HUDEP-2 (cell line): Measurements from ENCODE around the gene CCDC34.
"Not testable (repeated sequence)": the region's sequence is repeated elsewhere in the genome, so short reads cannot be mapped to it uniquely, and the experiment has no call there.

ENCODE experiments used
- DNase-seq, 76 experiments: peaks; one replicate each; lab custom pipeline; 2025; ENCODE audit not compliant: unreplicated experiment in 76 of 76; lab: John Stamatoyannopoulos, UW

Gene CCDC34

DNA sequence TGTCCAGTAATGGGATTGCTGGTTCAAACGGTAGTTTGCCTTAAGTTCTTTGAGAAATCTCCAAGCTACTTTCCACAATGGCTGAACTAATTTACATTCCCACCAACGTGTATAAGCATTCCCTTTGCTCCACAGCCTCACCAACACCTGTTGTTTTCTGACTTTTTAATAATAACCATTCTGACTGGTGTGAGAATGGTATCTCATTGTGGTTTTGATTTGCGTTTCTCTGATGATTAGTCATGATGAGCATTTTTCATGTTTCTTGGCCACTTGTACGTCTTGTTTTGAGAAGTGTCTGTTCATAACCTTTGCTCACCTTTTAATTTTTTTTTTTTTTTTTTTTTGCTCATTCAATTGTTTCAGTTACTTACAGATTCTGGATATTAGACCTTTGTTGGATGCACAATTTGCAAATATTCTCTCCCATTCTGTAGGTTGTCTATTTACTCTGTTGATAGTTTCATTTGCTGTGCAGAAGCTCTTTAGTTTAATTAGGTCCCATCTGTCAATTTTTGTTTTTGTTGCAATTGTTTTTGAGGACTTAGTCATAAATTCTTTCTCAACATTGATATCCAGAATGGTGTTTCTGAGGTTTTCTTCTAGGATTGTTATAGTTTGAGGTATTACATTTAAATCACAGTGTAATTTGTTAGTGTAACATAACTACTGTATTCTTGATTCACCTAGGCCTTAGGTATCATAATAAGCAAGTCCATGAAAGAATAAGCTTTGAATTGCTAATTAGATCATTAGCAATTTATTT lies 33.0 kb downstream of the CCDC34 start:
- DNase-seq, result no peak

GRCh38 chr11:27328614-27329013 lies 34.4 kb downstream of the CCDC34 start:
- DNase-seq, result no peak

DNA sequence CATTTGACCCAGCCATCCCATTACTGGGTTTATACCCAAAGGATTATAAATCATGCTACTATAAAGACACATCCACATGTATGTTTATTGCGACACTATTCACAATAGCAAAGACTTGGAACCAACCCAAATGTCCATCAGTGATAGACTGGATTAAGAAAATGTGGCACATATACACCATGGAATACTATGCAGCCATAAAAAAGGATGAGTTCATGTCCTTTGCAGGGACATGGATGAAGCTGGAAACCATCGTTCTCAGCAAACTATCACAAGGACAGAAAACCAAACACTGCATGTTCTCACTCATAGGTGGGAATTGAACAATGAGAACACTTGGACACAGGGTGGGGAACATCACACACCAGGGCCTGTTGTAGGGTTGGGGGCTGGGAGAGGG lies 36.0 kb downstream of the CCDC34 start:
- not testable (repeated sequence) for DNase-seq

DNA sequence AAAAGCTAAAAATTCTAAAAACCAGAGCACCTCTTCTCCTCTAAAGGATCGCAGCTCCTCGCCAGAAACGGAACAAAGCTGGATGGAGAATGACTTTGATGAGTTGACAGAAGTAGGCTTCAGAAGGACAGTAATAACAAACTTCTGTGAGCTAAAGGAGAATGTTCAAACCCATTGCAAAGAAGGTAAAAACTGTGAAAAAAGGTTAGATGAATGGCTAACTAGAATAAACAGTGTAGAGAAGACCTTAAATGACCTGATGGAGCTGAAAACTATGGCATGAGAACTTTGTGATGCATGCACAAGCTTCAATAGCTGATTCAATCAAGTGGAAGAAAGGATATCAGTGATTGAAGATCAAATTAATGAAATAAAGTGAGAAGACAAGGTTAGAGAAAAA lies 40.8 kb downstream of the CCDC34 start:
- DNase-seq, result not testable (repeated sequence)

- not testable (repeated sequence) for DNase-seq
Observed at GRCh38 chr11:27321340-27321739, 41.7 kb downstream of the CCDC34 start.

- DNase-seq, result no peak
Observed at GRCh38 chr11:27319072-27319471, 43.9 kb downstream of the CCDC34 start.

GRCh38 chr11:27317751-27318150 lies 45.3 kb downstream of the CCDC34 start:
- DNase-seq, result peak in 1 of 76 experiments; percentile 3

- DNase-seq, result no peak
Observed at GRCh38 chr11:27315836-27316235, 47.2 kb downstream of the CCDC34 start.

DNA sequence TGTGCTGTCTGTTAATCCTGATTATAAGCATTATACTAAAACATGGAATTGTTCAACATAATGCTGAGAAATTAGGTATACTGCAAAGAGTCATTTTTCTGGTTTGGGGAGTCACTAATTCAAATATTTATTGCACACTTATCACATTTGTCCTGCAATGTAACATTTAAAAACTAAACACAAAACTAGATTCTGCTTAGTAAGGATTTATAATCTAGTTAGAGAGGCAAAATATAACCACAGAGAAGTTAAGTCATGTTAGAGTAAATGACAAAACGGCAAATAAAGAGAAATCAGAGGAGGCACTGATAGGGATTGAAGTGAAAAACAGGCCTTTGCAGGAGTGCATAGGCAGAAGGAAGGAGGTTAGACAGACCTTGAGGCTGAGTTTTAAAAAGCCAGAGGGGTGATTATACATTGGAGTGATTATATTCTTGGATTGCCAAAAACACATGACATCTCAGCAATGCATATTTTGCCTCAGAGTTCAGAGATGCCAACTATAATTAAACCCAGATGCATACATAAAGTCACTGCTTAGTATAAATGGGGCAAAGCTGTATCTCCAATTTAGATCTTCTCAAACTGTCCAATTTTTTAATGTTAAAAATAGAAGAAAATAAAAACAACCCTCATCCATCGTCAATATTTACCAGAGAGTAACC lies 49.7 kb downstream of the CCDC34 start:
- DNase-seq, result no peak

- no peak for DNase-seq
Observed at GRCh38 chr11:27312110-27312509, 50.9 kb downstream of the CCDC34 start.

- DNase-seq, result no peak
Observed at GRCh38 chr11:27310707-27311106, 52.3 kb downstream of the CCDC34 start.

DNA sequence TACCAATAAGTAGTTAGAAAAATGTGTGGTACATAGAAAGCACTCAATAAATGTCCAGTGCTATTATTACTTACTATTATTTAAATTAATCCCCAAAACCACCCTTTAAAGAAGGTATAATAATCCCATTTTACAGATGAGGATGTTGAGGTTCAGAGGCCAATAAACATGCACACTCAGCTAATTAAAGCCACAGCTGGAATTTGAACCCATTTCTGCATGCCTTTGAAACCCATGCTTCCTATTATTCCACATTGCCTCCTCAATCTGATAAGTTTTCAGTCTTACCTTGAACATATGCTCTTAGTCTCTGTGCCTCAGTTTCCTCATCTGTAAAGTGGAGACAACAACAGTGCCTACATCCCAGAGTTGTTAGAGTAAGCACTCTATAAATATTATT lies 52.8 kb downstream of the CCDC34 start:
- no peak for DNase-seq

DNA sequence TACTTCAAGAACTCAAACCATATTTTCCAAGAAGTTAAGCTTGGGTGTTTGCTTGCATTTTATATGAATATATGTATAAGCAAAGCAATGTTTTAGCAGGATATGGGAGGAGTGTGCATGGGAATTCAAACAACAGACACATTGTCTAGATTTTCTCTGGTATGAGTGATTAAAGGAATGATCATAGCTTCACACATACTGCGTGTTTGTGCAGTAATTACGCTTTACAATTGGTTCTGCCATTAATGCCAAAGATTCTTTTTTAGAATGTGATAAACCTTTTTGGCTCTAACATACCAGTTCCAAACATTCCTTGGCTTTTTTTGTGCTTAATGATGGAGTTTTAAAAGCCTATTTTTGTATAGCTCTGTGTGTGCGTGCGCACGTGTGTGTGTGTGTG lies 54.0 kb downstream of the CCDC34 start:
- no peak for DNase-seq

GRCh38 chr11:27307232-27307631 lies 55.8 kb downstream of the CCDC34 start:
- no peak for DNase-seq

DNA sequence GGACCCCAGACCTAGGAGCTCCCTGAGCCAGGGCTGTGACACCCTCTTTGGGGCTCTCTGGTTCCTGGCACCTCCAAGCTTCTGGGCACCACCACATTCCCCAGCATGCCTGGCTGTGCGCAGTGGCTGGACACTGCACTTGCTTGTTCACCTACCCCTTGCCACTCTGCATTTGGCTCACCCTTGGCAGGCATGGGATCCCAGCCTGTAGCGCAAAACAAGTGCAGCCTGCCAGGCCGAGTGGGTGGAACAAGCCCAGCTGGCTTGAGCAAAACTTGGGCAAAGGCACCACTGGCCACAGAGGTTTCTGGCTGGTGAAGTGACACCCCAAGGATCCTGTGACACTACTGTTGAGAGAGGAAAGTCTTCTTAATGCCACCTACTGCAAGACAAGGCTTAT lies 57.3 kb downstream of the CCDC34 start:
- DNase-seq, result no peak

DNA sequence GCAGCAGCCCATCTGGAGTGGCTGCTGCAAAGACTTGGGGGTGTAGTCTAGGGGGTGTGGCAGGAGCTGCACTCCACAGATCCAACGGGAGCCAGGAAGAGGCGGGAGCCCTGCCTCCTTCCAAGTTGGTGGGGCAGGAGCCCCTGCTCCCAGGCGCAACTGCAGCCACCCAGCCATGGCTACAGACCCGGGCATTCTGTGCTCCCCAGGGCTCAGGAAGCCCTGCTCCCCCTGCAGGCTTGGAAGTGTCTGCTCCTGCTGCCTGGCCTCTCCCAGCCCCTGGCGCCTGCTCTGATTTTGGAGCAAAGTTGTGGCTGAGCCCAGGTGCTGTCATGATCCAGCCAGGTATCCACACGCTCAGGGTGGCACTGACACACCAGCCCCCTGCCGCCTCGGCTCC lies 58.5 kb downstream of the CCDC34 start:
- DNase-seq, result no peak

GRCh38 chr11:27303903-27304302 lies 59.1 kb downstream of the CCDC34 start:
- no peak for DNase-seq

GRCh38 chr11:27300974-27301373 lies 62.0 kb downstream of the CCDC34 start:
- DNase-seq, result no peak

GRCh38 chr11:27297616-27298015 lies 65.4 kb downstream of the CCDC34 start:
- DNase-seq, result no peak

DNA sequence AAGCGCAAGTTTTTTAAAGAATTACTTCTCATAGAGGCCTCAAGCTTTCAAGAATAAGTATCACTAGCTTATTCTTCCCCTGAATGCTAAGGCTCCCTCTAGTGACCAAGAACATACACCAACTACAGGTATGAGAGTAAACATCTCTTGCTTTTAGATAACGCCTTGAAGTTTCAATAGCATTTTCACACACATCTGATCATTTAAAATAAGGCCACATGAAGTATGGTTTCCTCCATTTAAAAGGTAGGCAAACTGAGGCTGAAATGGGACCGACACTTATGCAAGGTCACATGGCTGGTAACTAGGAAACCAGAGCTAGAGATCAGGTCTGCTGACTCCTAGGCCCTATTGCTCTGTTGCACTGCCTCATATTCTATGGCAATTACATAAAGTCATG lies 66.5 kb downstream of the CCDC34 start:
- peak in 26 of 76 experiments; percentile 8 to 49 (median 32) for DNase-seq

DNA sequence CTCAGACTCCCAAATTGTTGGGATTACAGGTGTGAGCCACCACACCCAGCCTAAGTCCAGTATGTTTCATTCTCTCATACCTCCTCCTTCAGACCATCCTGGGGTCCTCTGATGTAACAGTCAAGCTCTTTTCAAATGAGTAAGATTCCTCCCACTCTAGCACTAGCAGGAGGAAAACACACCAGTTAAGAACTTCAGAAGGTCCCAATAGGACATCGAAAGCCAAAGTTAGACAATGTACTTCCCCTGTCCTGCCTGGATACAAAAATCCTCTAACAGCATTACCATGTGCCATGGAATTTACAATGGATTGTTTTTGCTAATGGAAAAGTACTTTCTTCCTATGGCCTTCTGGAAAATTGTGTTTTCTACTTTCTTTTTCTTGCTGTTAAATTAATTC lies 67.1 kb downstream of the CCDC34 start:
- no peak for DNase-seq

DNA sequence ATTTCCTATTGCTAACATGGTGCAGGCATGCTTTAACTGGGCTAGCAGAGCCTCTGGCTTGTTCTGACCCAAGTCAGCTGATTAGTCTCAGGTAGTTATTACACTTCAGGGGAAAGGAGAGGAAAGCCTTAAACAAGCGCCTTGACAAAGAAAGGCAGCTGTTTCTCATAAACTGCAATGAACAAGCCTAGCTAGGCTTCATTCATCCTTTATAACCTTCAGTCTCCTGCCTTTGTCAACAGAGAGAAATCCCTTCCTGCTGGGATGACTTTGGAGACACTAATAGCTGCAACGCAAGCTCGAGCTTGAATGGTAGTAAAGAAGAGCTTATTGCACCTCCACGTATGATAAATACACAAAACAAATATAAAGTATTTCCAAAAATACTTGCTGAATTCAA lies 68.4 kb downstream of the CCDC34 start:
- no peak for DNase-seq
